IMR-90 (cell line): ENCODE data around the gene NTN4. TPM values are rescaled to one million over a fixed set of nuclear protein-coding genes. Genes with fewer than 3 reads are reported as not detected.
A peak's percentile ranks its signal among the peaks of the same experiment; 100 is the strongest.

Experiments
- ATAC-seq: fragments of 200-7000 bp; cut with Tn5 transposase; 2 replicates; pipeline ENCODE4 v1.9.1; 2020; ENCODE audit warnings: low read depth, mild to moderate bottlenecking, moderate library complexity
- BruUV-seq: library from RNA; stranded (reverse); fragments of 400-500 nt; replicated peaks from 2 replicates; lab custom pipeline; 2021; lab: Mats Ljungman, UMichigan
- CTCF ChIA-PET: fragments of 300-600 bp; formaldehyde crosslinking; extraction: SDS; loops from one replicate; lab custom pipeline; 2021; ENCODE audit warnings: antibody characterized with exemption; lab: Yijun Ruan, JAX
- POLR2A ChIA-PET: fragments of 300-600 bp; sonication (Branson Sonifier 250); formaldehyde crosslinking; loops from one replicate; lab custom pipeline; 2022; ENCODE audit warnings: antibody characterized with exemption; ENCODE audit not compliant: unreplicated experiment; lab: Charles Lee
- DNase-seq: peaks from one replicate; pipeline ENCODE4 v3.0.0; 2013
- H2AFZ ChIP-seq: replicated peaks from 2 replicates; pipeline ENCODE3; 2013; ENCODE audit warnings: low read length, mild to moderate bottlenecking; ENCODE audit not compliant: poor library complexity
- H2AK5ac ChIP-seq: 2 replicates; pipeline ENCODE4 v1.6.1; 2013; ENCODE audit warnings: low read depth, low read length, inconsistent platforms
- H2AK9ac ChIP-seq: replicated peaks from 2 replicates; pipeline ENCODE3; 2013; ENCODE audit warnings: mild to moderate bottlenecking, low read depth, low read length, moderate library complexity; ENCODE audit not compliant: poor library complexity
- H2BK120ac ChIP-seq: 2 replicates; pipeline ENCODE4 v1.6.1; 2013; ENCODE audit warnings: low read depth, low read length, inconsistent platforms
- H2BK15ac ChIP-seq: 3 replicates; pipeline ENCODE4 v1.6.1; 2013; ENCODE audit warnings: low read depth, low read length, inconsistent platforms
- H2BK20ac ChIP-seq: 2 replicates; pipeline ENCODE4 v1.6.1; 2013; ENCODE audit warnings: low read depth, mild to moderate bottlenecking, inconsistent platforms, low read length, moderate library complexity
- H2BK5ac ChIP-seq: 2 replicates; pipeline ENCODE4 v1.6.1; 2013; ENCODE audit warnings: mild to moderate bottlenecking, low read depth, low read length, inconsistent platforms; ENCODE audit not compliant: poor library complexity, severe bottlenecking
- H3K14ac ChIP-seq: replicated peaks from 2 replicates; pipeline ENCODE4 v1.6.1; 2013; ENCODE audit warnings: low read depth, low read length, inconsistent platforms
- H3K18ac ChIP-seq: 2 replicates; pipeline ENCODE4 v1.6.1; 2013; ENCODE audit warnings: low read depth, low read length, control low read depth
- H3K23ac ChIP-seq: 2 replicates; pipeline ENCODE4 v1.6.1; 2013; ENCODE audit warnings: low read depth, low read length, inconsistent platforms
- H3K27ac ChIP-seq: 2 replicates; pipeline ENCODE4 v1.5.1; 2013; ENCODE audit warnings: mild to moderate bottlenecking, control low read depth, low read length; ENCODE audit not compliant: insufficient read depth
- H3K27me3 ChIP-seq: 2 replicates; pipeline ENCODE4 v1.6.1; 2013; ENCODE audit warnings: low read length; ENCODE audit not compliant: control insufficient read depth, insufficient read depth
- H3K36me3 ChIP-seq: 2 replicates; pipeline ENCODE4 v1.6.1; 2013; ENCODE audit warnings: low read length, mixed read lengths; ENCODE audit not compliant: control insufficient read depth, insufficient read depth
- H3K4ac ChIP-seq: 2 replicates; pipeline ENCODE4 v1.6.1; 2013; ENCODE audit warnings: low read depth, low read length, inconsistent platforms
- H3K4me1 ChIP-seq: 2 replicates; pipeline ENCODE4 v1.6.1; 2013; ENCODE audit warnings: low read length, mixed read lengths; ENCODE audit not compliant: control insufficient read depth, insufficient read depth
- H3K4me2 ChIP-seq: 2 replicates; pipeline ENCODE4 v1.6.1; 2013; ENCODE audit warnings: low read depth, mild to moderate bottlenecking, control low read depth, low read length, moderate library complexity
- H3K4me3 ChIP-seq: 2 replicates; pipeline ENCODE4 v1.5.1; 2013; ENCODE audit warnings: low read depth, mild to moderate bottlenecking, control low read depth, low read length, moderate library complexity; ENCODE audit not compliant: insufficient read depth
- H3K56ac ChIP-seq: 2 replicates; pipeline ENCODE4 v1.6.1; 2013; ENCODE audit warnings: low read length, inconsistent platforms; ENCODE audit not compliant: insufficient read depth; ENCODE audit errors: extremely low read depth
- H3K79me1 ChIP-seq, 2 experiments: 2 replicates each; pipeline ENCODE4 v1.6.1; 2013; ENCODE audit warnings: low read length in 2 of 2, inconsistent platforms in 1 of 2, low read depth in 1 of 2
- H3K9ac ChIP-seq: 2 replicates; pipeline ENCODE4 v1.6.1; 2013; ENCODE audit warnings: low read depth, low read length, control low read depth
- H3K9me1 ChIP-seq: 2 replicates; pipeline ENCODE4 v1.6.1; 2013; ENCODE audit warnings: low read length, inconsistent platforms; ENCODE audit not compliant: insufficient read depth
- H3K9me3 ChIP-seq: 2 replicates; pipeline ENCODE4 v1.6.1; 2013; ENCODE audit warnings: low read length; ENCODE audit not compliant: control insufficient read depth, insufficient read depth
- H4K20me1 ChIP-seq: 2 replicates; pipeline ENCODE4 v1.6.1; 2013; ENCODE audit warnings: low read length, inconsistent platforms; ENCODE audit not compliant: insufficient read depth
- H4K5ac ChIP-seq: 2 replicates; pipeline ENCODE4 v1.6.1; 2013; ENCODE audit warnings: mild to moderate bottlenecking, low read depth, low read length, control low read depth
- H4K8ac ChIP-seq, 2 experiments: 2 replicates each; pipeline ENCODE4 v1.6.1; 2013; ENCODE audit warnings: low read depth in 2 of 2, low read length in 2 of 2, control low read depth in 1 of 2, inconsistent platforms in 1 of 2
- H4K91ac ChIP-seq: 2 replicates; pipeline ENCODE4 v1.6.1; 2013; ENCODE audit warnings: low read depth, low read length, inconsistent platforms; ENCODE audit not compliant: insufficient read depth
- CTCF ChIP-seq: conservative IDR thresholded peaks from 2 replicates; pipeline ENCODE4 v1.5.1; 2012; ENCODE audit warnings: mild to moderate bottlenecking, low read depth, low read length, improper control_type of control experiment
- MXI1 ChIP-seq: IDR thresholded peaks from 2 replicates; pipeline ENCODE4 v1.6.1; 2012; ENCODE audit warnings: low read depth, mild to moderate bottlenecking, low read length, moderate library complexity, borderline replicate concordance
- USF2 ChIP-seq: fragments of 150-350 bp; IDR thresholded peaks from 2 replicates; pipeline ENCODE4 v1.6.1; 2017; ENCODE audit warnings: mild to moderate bottlenecking, antibody characterized with exemption, low read length, low read depth
- WGBS, 2 experiments: methylation state at CpG; one replicate each; pipeline versions ENCODE4 v1.1.5 to v1.1.7; 2013; ENCODE audit warnings: missing lambda C conversion rate in 2 of 2; ENCODE audit not compliant: insufficient read length in 1 of 2; ENCODE audit errors: extremely low coverage in 2 of 2; 5-methylcytosine and 5-hydroxymethylcytosine counted together
- dilution Hi-C: fragments of 300-500 bp; cut with HindIII; formaldehyde crosslinking; loops from one replicate; pipeline ENCODE4 v1.14.3; 2018; ENCODE audit warnings: low sequenced_read_pairs; ENCODE audit not compliant: unreplicated experiment
- in situ Hi-C: fragments of 300-500 bp; cut with MboI; formaldehyde crosslinking; loops from 3 replicates; pipeline ENCODE4 v1.14.3; 2019; ENCODE audit warnings: low sequenced_read_pairs, inconsistent platforms, mixed read lengths
- intact Hi-C: fragments of 100-400 bp; cut with micrococcal nuclease; formaldehyde crosslinking; loops from 2 replicates; pipeline ENCODE4 v1.10.0; 2022
- polyA plus RNA-seq, 3 experiments: library from polyadenylated mRNA; depleted of rRNA; stranded (reverse); fragments of >200 nt; gene quantifications; 2 replicates each; pipeline ENCODE4 v1.2.3, GENCODE V29; 2012; ENCODE audit warnings: low replicate concordance in 1 of 3
- total RNA-seq: library from RNA; depleted of rRNA; stranded (reverse); fragments of >200 nt; gene quantifications from 2 replicates; pipeline ENCODE4 v1.2.3, GENCODE V29; 2012

Gene NTN4
- total and polyA plus RNA-seq, 2 of the 4 experiments (the other 2 are of a cell fraction), result 54.6 to 56.6 TPM

- TF ChIP-seq USF2 (no peak), MXI1 (no peak), CTCF (0 out of 2 replicates have a peak, but pooled peaks have one; percentile 25)
- no peak overlapping the region for H2BK5ac ChIP-seq
- POLR2A ChIA-PET, result no interaction called here
- H3K23ac ChIP-seq, result no peak overlapping the region
- peak overlapping the region; percentile 71; the same call in 1 of the 2 replicates for H3K18ac ChIP-seq
- intact Hi-C loops (no loop called here), dilution Hi-C loops (no loop called here), in situ Hi-C loops (no loop called here)
- no peak overlapping the region for H4K91ac ChIP-seq
- peak overlapping the region in 1 of 2 experiments; percentile 10; a peak in 2 of 4 replicates for H4K8ac ChIP-seq
- no TSS peak for BruUV-seq
- H3K27ac ChIP-seq, result no peak overlapping the region
- H2BK15ac ChIP-seq, result peak overlapping the region; percentile 42; the same call in 2 of the 3 replicates
- H3K27me3 ChIP-seq, result no peaks in the 10 kb centered on the region
- H3K9ac ChIP-seq, result no peak overlapping the region
- H2AFZ ChIP-seq, result no peak overlapping the region
- H2BK120ac ChIP-seq, result peak overlapping the region; percentile 33; the same call in 1 of the 2 replicates
- peak overlapping the region; percentile 47; the same call in 1 of the 2 replicates for H3K14ac ChIP-seq
- ATAC-seq (peak; percentile 62), DNase-seq (peak; percentile 33)
- no peak overlapping the region; the same call in 1 of the 2 replicates for H3K4me2 ChIP-seq
- peaks cover 7% of the 10 kb centered on the region for H3K36me3 ChIP-seq
- H3K4me3 ChIP-seq, result no peak overlapping the region
- no peak overlapping the region for H2AK5ac ChIP-seq
- H2AK9ac ChIP-seq, result no peak overlapping the region
- H4K20me1 ChIP-seq, result no peaks in the 10 kb centered on the region
- H4K5ac ChIP-seq, result peak overlapping the region; percentile 78; the same call in 1 of the 2 replicates
- WGBS, 2 experiments, result no CpG with 5 or more reads among the region's 2 CpGs
- peak overlapping the region; percentile 55; the same call in 1 of the 2 replicates for H3K4ac ChIP-seq
- no peak overlapping the region for H3K56ac ChIP-seq
- H3K79me1 ChIP-seq, result peaks cover 0 to 13% of the 10 kb centered on the region in 2 experiments; a peak in 2 of 4 replicates
- 0 out of 2 replicates have a peak, but pooled peaks cover 2% of the 10 kb centered on the region for H3K9me1 ChIP-seq
- no peaks in the 10 kb centered on the region for H3K4me1 ChIP-seq
- CTCF ChIA-PET, result interaction anchor here (1.4 kb wide), 1 partner anchor 8 kb away, joined by 3 read pairs; no protein-coding TSS in a partner anchor
- peak overlapping the region; percentile 35 for H2BK20ac ChIP-seq
- H3K9me3 ChIP-seq, result no peaks in the 10 kb centered on the region
Measured at GRCh38 chr12:95721320-95721719, 69.2 kb downstream of the NTN4 start.
